LNCAP (cell line): ENCODE results near the gene MSRB3.

Experiments used
- TF ChIP-seq, protein P1 (sequence below): fragments of 450-650 bp; IDR thresholded peaks from 2 replicates; pipeline ENCODE4 v1.5.1; 2017; ENCODE audit warnings: mild to moderate bottlenecking

MSRB3 gene

DNA sequence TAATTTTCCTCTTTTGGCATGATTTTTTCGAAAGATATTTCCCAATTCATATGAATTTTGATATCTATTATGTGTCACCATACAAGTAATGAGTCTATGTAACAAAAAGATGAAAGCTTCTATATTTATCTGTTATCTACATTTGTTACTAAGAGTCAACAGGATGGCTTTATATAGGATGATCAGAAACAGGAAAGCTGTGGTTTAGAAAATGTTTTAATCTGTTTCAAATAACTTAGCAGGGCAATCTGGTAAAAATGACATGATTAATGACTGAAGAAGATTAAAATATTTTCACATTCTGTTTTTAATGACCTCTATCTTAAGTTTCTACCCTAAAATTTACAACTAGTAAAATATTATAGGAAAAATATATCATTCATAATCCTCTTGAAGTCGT lies 105.8 kb downstream of the MSRB3 start:
- TF ChIP-seq, protein P1, sequence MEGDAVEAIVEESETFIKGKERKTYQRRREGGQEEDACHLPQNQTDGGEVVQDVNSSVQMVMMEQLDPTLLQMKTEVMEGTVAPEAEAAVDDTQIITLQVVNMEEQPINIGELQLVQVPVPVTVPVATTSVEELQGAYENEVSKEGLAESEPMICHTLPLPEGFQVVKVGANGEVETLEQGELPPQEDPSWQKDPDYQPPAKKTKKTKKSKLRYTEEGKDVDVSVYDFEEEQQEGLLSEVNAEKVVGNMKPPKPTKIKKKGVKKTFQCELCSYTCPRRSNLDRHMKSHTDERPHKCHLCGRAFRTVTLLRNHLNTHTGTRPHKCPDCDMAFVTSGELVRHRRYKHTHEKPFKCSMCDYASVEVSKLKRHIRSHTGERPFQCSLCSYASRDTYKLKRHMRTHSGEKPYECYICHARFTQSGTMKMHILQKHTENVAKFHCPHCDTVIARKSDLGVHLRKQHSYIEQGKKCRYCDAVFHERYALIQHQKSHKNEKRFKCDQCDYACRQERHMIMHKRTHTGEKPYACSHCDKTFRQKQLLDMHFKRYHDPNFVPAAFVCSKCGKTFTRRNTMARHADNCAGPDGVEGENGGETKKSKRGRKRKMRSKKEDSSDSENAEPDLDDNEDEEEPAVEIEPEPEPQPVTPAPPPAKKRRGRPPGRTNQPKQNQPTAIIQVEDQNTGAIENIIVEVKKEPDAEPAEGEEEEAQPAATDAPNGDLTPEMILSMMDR, result no peak

DNA sequence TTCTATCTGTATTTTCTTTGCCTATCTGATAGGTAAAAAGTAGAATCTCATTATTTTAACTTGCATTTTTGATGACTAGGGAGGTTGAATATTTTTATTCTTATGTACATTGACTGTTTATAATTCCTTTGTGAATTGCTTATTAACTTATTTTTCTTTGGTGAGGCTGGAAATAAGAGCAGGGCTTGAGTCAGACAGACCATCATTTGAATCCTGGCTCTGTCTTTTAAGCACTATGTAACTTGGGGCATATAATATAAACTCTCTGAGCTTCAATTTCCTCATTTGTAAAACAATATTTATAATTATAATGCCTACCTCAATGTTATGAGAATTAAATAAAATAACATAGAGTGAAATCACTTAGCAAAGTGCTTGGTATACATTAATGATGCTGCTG lies 108.9 kb downstream of the MSRB3 start:
- TF ChIP-seq, protein P1, result no peak

DNA sequence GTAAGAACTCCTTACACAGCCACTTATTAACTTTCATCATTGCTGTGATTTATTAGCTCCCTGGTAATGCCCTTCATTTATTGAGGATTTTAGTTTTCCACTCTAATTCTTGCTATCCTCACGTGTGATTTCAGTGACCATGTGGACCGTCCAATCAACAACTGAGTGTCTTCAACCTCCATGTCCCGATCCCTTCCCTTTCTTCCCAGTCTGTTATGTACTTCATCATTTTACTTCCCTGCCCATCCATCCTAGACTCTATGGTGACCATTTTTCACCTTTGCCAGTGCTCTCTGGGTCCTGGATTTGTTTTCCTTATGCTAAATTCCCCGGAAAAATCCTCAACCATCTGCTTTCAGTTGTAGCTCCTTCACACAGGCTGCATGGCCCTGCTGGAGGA lies 111.0 kb downstream of the MSRB3 start:
- TF ChIP-seq, protein P1, result no peak

DNA sequence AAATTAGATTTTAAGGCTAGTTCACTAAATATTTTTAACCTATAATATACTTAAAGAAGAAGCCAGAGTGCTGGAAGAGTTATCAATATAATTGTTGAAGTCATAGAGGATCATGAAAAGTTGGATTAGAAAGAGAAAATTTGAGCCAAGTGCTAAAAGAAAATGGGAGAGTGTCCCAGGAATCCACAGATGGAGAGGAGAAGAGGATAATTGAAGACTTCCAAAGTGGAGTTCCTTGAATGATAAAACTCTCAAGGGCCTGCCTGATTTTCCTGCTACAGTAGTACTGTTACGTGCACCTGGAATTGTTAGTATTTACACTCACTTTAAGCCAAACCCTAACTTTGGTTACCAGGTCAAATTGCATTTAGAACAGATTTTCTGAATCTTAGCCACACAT lies 113.2 kb downstream of the MSRB3 start:
- TF ChIP-seq, protein P1, result no peak

DNA sequence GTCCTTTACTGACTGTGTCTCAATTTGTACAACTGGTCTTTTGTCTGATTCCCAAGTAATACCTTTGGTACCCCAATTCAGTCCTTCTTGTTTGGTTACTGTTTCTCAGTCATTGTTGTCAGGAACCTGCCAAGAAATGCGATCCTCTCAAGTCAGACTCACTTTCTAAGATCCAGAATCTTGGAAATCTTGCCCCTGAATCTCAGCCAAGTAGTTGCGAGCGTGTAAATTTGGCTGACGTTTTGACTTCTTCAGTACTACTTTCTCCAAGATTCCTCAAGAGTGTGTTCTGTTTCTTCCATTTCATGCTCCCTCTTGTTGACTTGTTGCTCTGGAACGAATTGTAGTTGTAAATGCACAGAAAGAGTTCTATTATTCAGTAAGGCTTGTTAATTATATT lies 114.0 kb downstream of the MSRB3 start:
- TF ChIP-seq, protein P1, result no peak

DNA sequence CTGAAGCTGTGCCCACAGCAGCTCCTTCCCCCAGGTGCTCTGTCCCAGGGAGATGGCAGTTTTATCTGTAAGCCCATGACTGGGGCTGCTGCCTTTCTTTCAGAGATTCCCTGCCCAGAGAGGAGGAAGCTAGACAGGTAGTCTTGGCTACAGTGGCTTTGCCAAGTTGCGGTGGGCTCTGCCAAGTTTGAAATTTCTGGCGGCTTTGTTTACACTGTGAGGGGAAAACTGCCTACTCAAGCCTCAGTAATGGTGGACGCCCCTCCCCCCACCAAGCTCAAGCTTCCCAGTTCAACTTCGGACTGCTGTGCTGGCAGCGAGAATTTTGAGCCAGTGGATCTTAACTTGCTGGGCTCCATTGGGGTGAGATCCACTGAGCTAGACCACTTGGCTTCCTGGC lies 124.7 kb downstream of the MSRB3 start:
- TF ChIP-seq, protein P1, result no peak

DNA sequence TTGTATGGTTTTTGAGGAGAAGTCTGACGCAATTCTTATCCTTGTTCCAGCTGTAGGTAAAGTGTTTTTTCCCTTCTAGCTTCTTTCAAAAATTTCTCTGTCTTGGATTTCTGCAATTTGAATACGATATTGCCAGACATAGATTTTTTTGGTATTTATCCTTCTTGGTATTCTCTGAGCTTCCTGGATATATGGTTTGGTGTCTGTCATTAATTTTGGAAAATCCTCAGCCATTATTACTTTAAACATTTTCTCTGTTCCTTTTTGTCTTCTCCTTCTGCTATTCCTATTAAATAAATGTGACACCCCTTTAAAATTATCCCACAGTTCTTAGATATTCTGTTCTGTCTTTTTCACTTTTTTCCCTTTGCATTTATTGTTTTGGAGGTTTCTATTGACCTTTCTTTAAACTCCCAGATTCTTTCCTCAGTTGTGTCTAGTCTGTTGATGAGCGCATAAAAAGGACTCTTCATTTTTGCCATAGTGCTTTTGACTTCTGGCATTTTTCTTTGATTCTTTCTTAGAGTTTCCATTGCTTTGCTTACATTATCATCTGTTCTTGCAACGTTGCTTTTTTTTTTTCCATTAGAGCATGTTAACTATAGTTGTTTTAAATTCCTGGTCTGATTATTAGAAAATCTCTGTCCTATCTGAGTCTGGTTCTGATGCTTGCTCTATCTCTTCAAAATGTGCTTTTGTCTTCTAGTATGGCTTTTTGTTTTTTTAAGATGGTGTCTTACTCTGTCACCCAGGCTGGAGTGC lies 129.1 kb downstream of the MSRB3 start:
- TF ChIP-seq, protein P1, result no peak

DNA sequence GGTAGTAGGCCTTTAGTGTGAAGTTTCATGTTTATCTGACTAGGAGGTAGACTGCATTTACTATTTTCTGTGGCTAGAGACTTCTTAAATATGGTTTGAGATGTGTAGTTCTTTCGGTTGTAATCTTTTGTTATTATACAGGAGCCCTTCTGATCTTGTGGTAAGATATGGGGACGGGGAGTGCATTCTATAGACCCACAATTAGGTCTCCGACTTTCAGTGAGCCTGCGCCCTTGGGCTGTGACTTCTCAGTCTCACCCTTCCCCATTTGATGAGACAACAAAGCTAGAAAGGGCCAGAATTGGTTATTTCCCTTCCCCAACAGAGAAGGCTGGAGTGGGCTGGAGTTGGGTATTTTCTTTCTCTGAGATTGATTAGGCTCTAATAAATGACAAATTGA lies 130.0 kb downstream of the MSRB3 start:
- TF ChIP-seq, protein P1, result no peak
